Transverse colon (tissue), 4 donors: ENCODE results near the gene MC1R. TPM values are rescaled to one million over a fixed set of nuclear protein-coding genes. Genes with fewer than 3 reads are reported as not detected.
"Not testable (repeated sequence)": the region's sequence is repeated elsewhere in the genome, so short reads cannot be mapped to it uniquely, and the experiment has no call there.

Experiments used
- DNase-seq: peaks from one replicate; pipeline ENCODE4 v3.0.0-alpha.2; 2019
- H3K27ac ChIP-seq, 4 donors: fragments of 200-600 bp; sonication (generic); 2 replicates each; pipeline ENCODE4 v1.5.1; 2016 to 2018; ENCODE audit warnings: inconsistent platforms in 4 of 4
- H3K27me3 ChIP-seq: fragments of 200-600 bp; sonication (generic); 2 replicates; pipeline ENCODE4 v1.5.1; 2017; ENCODE audit warnings: inconsistent platforms
- H3K36me3 ChIP-seq, 4 donors: fragments of 200-600 bp; sonication (generic); 2 replicates each; pipeline ENCODE4 v1.5.1; 2017 to 2019; ENCODE audit warnings: inconsistent platforms in 4 of 4
- H3K4me1 ChIP-seq, 4 donors: fragments of 200-600 bp; sonication (generic); 2 replicates each; pipeline ENCODE4 v1.5.1; 2017 to 2020; ENCODE audit warnings: inconsistent platforms in 4 of 4
- H3K4me3 ChIP-seq, 4 donors: fragments of 200-600 bp; sonication (generic); 1 replicate in 1 of 4; 2 replicates in 3 of 4; pipeline versions ENCODE4 v1.5.1 to v1.6.1; 2017 to 2019; ENCODE audit warnings: inconsistent platforms in 4 of 4
- H3K9me3 ChIP-seq, 2 donors: fragments of 200-600 bp; sonication (generic); 2 replicates each; pipeline ENCODE4 v1.5.1; 2017 to 2019; ENCODE audit warnings: inconsistent platforms in 2 of 2
- CTCF ChIP-seq, 5 experiments: fragments of 200-600 bp in 3 of 5; fragments of 450-650 bp in 2 of 5; sonication (generic) in 3 of 5; IDR thresholded peaks; 1 replicate in 2 of 5; 2 replicates in 3 of 5; pipeline ENCODE4 v1.5.1; 2016 to 2017; ENCODE audit warnings: antibody characterized with exemption in 5 of 5, inconsistent platforms in 3 of 5, mild to moderate bottlenecking in 2 of 5, moderate library complexity in 1 of 5
- EP300 ChIP-seq: sonication (generic); formaldehyde crosslinking; IDR thresholded peaks from one replicate; pipeline ENCODE4 v1.6.1; 2017; ENCODE audit warnings: antibody characterized with exemption, low read depth
- POLR2A ChIP-seq: fragments of 450-650 bp; IDR thresholded peaks from one replicate; pipeline ENCODE4 v1.6.1; 2016; ENCODE audit warnings: antibody characterized with exemption, mild to moderate bottlenecking, moderate library complexity
- POLR2AphosphoS5 ChIP-seq, 3 donors: sonication (generic); formaldehyde crosslinking; IDR thresholded peaks; one replicate each; pipeline ENCODE4 v1.6.1; 2016; ENCODE audit warnings: antibody characterized with exemption in 3 of 3
- WGBS, 2 donors: methylation state at CpG; one replicate each; pipeline ENCODE4 v1.1.5; 2018; ENCODE audit warnings: low coverage in 1 of 2; 5-methylcytosine and 5-hydroxymethylcytosine counted together
- in situ Hi-C, 4 donors: fragments of 200-750 bp; cut with MboI; loops; one replicate each; pipeline versions ENCODE4 v1.15.0 to v1.15.1; 2017; ENCODE audit warnings: low sequenced_read_pairs in 3 of 4, low pct_ligation_motif_present in 1 of 4, low pct_unique_long_range_greater_than_20kb in 1 of 4
- intact Hi-C: fragments of 100-400 bp; cut with DNase I; formaldehyde crosslinking; loops from one replicate; pipeline ENCODE4 v1.15.1; 2023; ENCODE audit warnings: low total_unique reads
- total RNA-seq, 4 donors: library from RNA; depleted of rRNA; stranded (reverse); fragments of >200 nt; gene quantifications; one replicate each; pipeline ENCODE4 v1.1.0, GENCODE V29; 2016

The MC1R gene
- total RNA-seq, 4 donors from 2014 or later: 2.9 to 7.2 (median 6.7) TPM

GRCh38 chr16:89912627-89913026 lies 6.0 kb upstream of the MC1R start:
- Histone ChIP-seq H3K27me3 (no peaks in the 10 kb centered on the region), H3K27ac (no peak overlapping the region), H3K4me1 (peaks cover 2 to 11% (median 7%) of the 10 kb centered on the region in 4 donors), H3K36me3 (peaks cover 0 to 12% (median 0%) of the 10 kb centered on the region in 4 donors), H3K9me3 (no peaks in the 10 kb centered on the region), H3K4me3 (no peak overlapping the region)
- TF ChIP-seq EP300 (no peak), CTCF (IDR thresholded peaks at IDR 0.05) (no peak), POLR2A (no peak), POLR2AphosphoS5 (IDR thresholded peaks at IDR 0.05) (no peak)
- intact Hi-C loops (no loop called here), in situ Hi-C loops (no loop called here)
- WGBS, 2 donors: 77% methylated on average over 10 of the region's 14 CpGs; no CpG with 5 or more reads in 1 of the 2 donors
- no peak for DNase-seq

GRCh38 chr16:89913408-89914387 lies 5.0 kb upstream of the MC1R start:
- H3K4me1 ChIP-seq: peaks cover 13 to 22% (median 18%) of the 10 kb centered on the region in 4 donors
- H3K27ac ChIP-seq: no peak overlapping the region
- no peak for DNase-seq
- intact Hi-C loops: no loop called here
- no peak overlapping the region for H3K4me3 ChIP-seq
- H3K36me3 ChIP-seq: peaks cover 0 to 5% (median 0%) of the 10 kb centered on the region in 4 donors
- peak in 1 of 3 donors; percentile 20 for TF ChIP-seq POLR2AphosphoS5 (IDR thresholded peaks at IDR 0.05)
- no peak for TF ChIP-seq CTCF (IDR thresholded peaks at IDR 0.05)
- peaks cover 8% of the 10 kb centered on the region for H3K27me3 ChIP-seq
- WGBS, 2 donors: 74% methylated on average over 24 of the region's 30 CpGs; no CpG with 5 or more reads in 1 of the 2 donors
- H3K9me3 ChIP-seq: no peaks in the 10 kb centered on the region
- in situ Hi-C loops: no loop called here

GRCh38 chr16:89914642-89915285 lies 3.9 kb upstream of the MC1R start:
- H3K36me3 ChIP-seq, H3K27ac ChIP-seq, DNase-seq, in situ Hi-C loops, intact Hi-C loops, H3K9me3 ChIP-seq, H3K4me3 ChIP-seq: not testable (repeated sequence)
- WGBS, 2 donors: 69% methylated on average over 11 of the region's 11 CpGs; no CpG with 5 or more reads in 1 of the 2 donors
- Histone ChIP-seq H3K4me1 (peaks cover 14 to 26% (median 20%) of the 10 kb centered on the region in 4 donors), H3K27me3 (peaks cover 18% of the 10 kb centered on the region)

GRCh38 chr16:89915303-89916232 lies 3.1 kb upstream of the MC1R start:
- H3K27ac ChIP-seq: no peak overlapping the region
- peaks cover 26% of the 10 kb centered on the region for H3K27me3 ChIP-seq
- no peaks in the 10 kb centered on the region for H3K9me3 ChIP-seq
- in situ Hi-C loops: no loop called here
- no peak overlapping the region for H3K4me3 ChIP-seq
- no peak for DNase-seq
- TF ChIP-seq POLR2AphosphoS5 (IDR thresholded peaks at IDR 0.05) (peak in 1 of 3 donors; percentile 9), EP300 (no peak)
- intact Hi-C loops: no loop called here
- WGBS, 2 donors: 80 to 90% methylated on average over 2 to 38 of the region's 40 CpGs
- H3K36me3 ChIP-seq: no peaks in the 10 kb centered on the region
- H3K4me1 ChIP-seq: peaks cover 14 to 24% (median 19%) of the 10 kb centered on the region in 4 donors
